ENCODE measurements around the gene RABGAP1.

DNA sequence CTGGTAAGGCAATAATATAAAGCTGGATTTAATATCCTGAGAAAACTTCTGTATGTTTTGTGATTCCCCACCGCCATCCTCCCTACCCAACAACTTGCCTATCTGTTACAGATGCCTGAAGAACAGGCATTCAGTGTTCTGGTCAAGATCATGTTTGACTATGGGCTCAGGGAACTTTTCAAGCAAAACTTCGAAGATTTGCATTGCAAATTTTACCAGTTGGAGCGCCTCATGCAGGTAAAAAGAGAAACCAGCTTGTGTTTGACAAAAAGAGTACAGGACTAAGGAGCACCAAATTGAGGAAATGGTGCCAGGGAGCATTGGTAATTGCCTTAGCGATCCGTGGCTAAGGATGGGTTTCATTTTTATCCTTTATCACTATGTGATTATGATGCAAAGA lies 132.6 kb downstream of the RABGAP1 start:
- TF ChIP-seq POLR2AphosphoS5 (IDR thresholded peaks at IDR 0.05) (no peak), EP300 (conservative IDR thresholded peaks at IDR 0.05; ENCODE audit: poor library complexity, severe bottlenecking) (no peak), CTCF (IDR thresholded peaks at IDR 0.05; ENCODE audit: poor library complexity, severe bottlenecking) (no peak), EZH2 (IDR thresholded peaks at IDR 0.05; ENCODE audit: borderline replicate concordance, insufficient read depth, low read length, poor library complexity, severe bottlenecking) (no peak)

All from neural cell (in vitro differentiated cells).